Type B pancreatic cell (in vitro differentiated cells): ENCODE measurements around the gene RPP38. TPM values are rescaled to one million over a fixed set of nuclear protein-coding genes. Genes with fewer than 3 reads are reported as not detected.
A peak's percentile ranks its signal among the peaks of the same experiment; 100 is the strongest.

Experiments
- DNase-seq: peaks from one replicate; pipeline ENCODE4 v3.0.0; 2021; ENCODE audit warnings: mixed read lengths; ENCODE audit not compliant: unreplicated experiment; ENCODE audit errors: extremely low spot score
- H3K27ac Mint-ChIP-seq: 2 replicates; pipeline ENCODE4 v1.8.0; 2021; ENCODE audit warnings: mild to moderate bottlenecking, mixed read lengths
- H3K27me3 Mint-ChIP-seq: 2 replicates; pipeline ENCODE4 v1.8.0; 2021; ENCODE audit warnings: mixed read lengths
- H3K36me3 Mint-ChIP-seq: 2 replicates; pipeline ENCODE4 v1.8.0; 2021; ENCODE audit warnings: mixed read lengths
- H3K4me1 Mint-ChIP-seq: one replicate; pipeline ENCODE4 v1.8.0; 2021; ENCODE audit warnings: mixed read lengths; ENCODE audit not compliant: unreplicated experiment
- H3K4me3 Mint-ChIP-seq: 2 replicates; pipeline ENCODE4 v1.8.0; 2021; ENCODE audit warnings: mild to moderate bottlenecking, mixed read lengths
- H3K9me3 Mint-ChIP-seq: 2 replicates; pipeline ENCODE4 v1.8.0; 2021; ENCODE audit warnings: mixed read lengths
- CTCF ChIP-seq: fragments of 200-600 bp; sonication (generic); conservative IDR thresholded peaks from 2 replicates; pipeline ENCODE4 v1.5.0; 2021; ENCODE audit warnings: antibody characterized with exemption, mild to moderate bottlenecking
- long read RNA-seq: library from polyadenylated mRNA; unstranded; transcript quantifications from one replicate; pipeline ENCODE4 v2.0.0, GENCODE V29; 2020
- total RNA-seq: library from RNA; stranded (reverse); gene quantifications from 2 replicates; pipeline ENCODE4 v1.2.1, GENCODE V29; 2021; ENCODE audit warnings: low replicate concordance

RPP38 gene
- total RNA-seq: 18.1 and 23.2 TPM in 2 replicates
- long read RNA-seq, transcript RPP38-204 (3 exons, 1,296 nt): major isoform, 13 of 26 reads
- long read RNA-seq, partial matches to known transcripts: 1 of 26 reads
- long read RNA-seq, other reads (novel, unspliced or antisense): 4 of 26 reads

- peaks cover 7% of the 10 kb centered on the region for H3K36me3 Mint-ChIP-seq
- H3K4me3 Mint-ChIP-seq: peak within 1 kb of the TSS; percentile 96
- peak within 1 kb of the TSS; percentile 98 for H3K27ac Mint-ChIP-seq
- H3K9me3 Mint-ChIP-seq: no peaks in the 10 kb centered on the region
- peak; percentile 99 for DNase-seq
- H3K27me3 Mint-ChIP-seq: no peaks in the 10 kb centered on the region
- no peak for TF ChIP-seq CTCF
- H3K4me1 Mint-ChIP-seq: peaks cover 23% of the 10 kb centered on the region
Measured at GRCh38 chr10:15097011-15097812, at the start of gene RPP38. Gene RPP38, plus strand, starts transcription at chr10:15097355. Its CDS starts 5,960 bp downstream, at chr10:15103315.

GRCh38 chr10:15049533-15049932, 47.6 kb upstream of the RPP38 start:
- no peak for DNase-seq
- Mint-ChIP-seq H3K27ac (no peak overlapping the region), H3K36me3 (no peaks in the 10 kb centered on the region), H3K27me3 (no peaks in the 10 kb centered on the region), H3K9me3 (peaks cover 4% of the 10 kb centered on the region), H3K4me3 (no peak overlapping the region), H3K4me1 (peaks cover 4% of the 10 kb centered on the region)
- no peak for TF ChIP-seq CTCF

- Mint-ChIP-seq H3K4me1 (no peaks in the 10 kb centered on the region), H3K4me3 (no peak overlapping the region), H3K36me3 (no peaks in the 10 kb centered on the region), H3K9me3 (peaks cover 6% of the 10 kb centered on the region), H3K27me3 (no peaks in the 10 kb centered on the region), H3K27ac (no peak overlapping the region)
- no peak for DNase-seq
- no peak for TF ChIP-seq CTCF
Measured at GRCh38 chr10:15052121-15052520, 45.0 kb upstream of the RPP38 start.

- no peak for DNase-seq
- H3K27me3 Mint-ChIP-seq: no peaks in the 10 kb centered on the region
- no peaks in the 10 kb centered on the region for H3K4me1 Mint-ChIP-seq
- no peak overlapping the region for H3K27ac Mint-ChIP-seq
- no peaks in the 10 kb centered on the region for H3K36me3 Mint-ChIP-seq
- TF ChIP-seq CTCF: no peak
- peaks cover 6% of the 10 kb centered on the region for H3K9me3 Mint-ChIP-seq
- H3K4me3 Mint-ChIP-seq: no peak overlapping the region
Measured at GRCh38 chr10:15053061-15053460, 44.1 kb upstream of the RPP38 start.

GRCh38 chr10:15058689-15059088, 38.5 kb upstream of the RPP38 start:
- DNase-seq: no peak
- peaks cover 11% of the 10 kb centered on the region for H3K9me3 Mint-ChIP-seq
- H3K27ac Mint-ChIP-seq: no peak overlapping the region
- no peaks in the 10 kb centered on the region for H3K27me3 Mint-ChIP-seq
- no peak for TF ChIP-seq CTCF
- no peaks in the 10 kb centered on the region for H3K36me3 Mint-ChIP-seq
- H3K4me1 Mint-ChIP-seq: no peaks in the 10 kb centered on the region
- no peak overlapping the region for H3K4me3 Mint-ChIP-seq
